NCI-H2029 treated with DMSO at 0.1 percent for 48 hours (cell line): ENCODE measurements around the gene SRGAP2C.
"Not testable (repeated sequence)": the region's sequence is repeated elsewhere in the genome, so short reads cannot be mapped to it uniquely, and the experiment has no call there.

Experiments
- DNase-seq: peaks from one replicate; lab custom pipeline; 2025; lab: John Stamatoyannopoulos, UW

Gene SRGAP2C

GRCh38 chr1:121384754-121385153, 200.0 kb downstream of the SRGAP2C start:
- not testable (repeated sequence) for DNase-seq

- DNase-seq = not testable (repeated sequence)
Observed at GRCh38 chr1:121385162-121385561, 200.4 kb downstream of the SRGAP2C start.

GRCh38 chr1:121385563-121386288, 201.0 kb downstream of the SRGAP2C start:
- DNase-seq = not testable (repeated sequence)

GRCh38 chr1:121386319-121386948, 201.7 kb downstream of the SRGAP2C start:
- DNase-seq = not testable (repeated sequence)

- not testable (repeated sequence) for DNase-seq
Observed at GRCh38 chr1:121389895-121390560, 205.3 kb downstream of the SRGAP2C start.

GRCh38 chr1:121392130-121392529, 207.4 kb downstream of the SRGAP2C start:
- not testable (repeated sequence) for DNase-seq

GRCh38 chr1:121395718-121396201, 211.0 kb downstream of the SRGAP2C start:
- not testable (repeated sequence) for DNase-seq

GRCh38 chr1:121396335-121397081, 211.7 kb downstream of the SRGAP2C start:
- DNase-seq = not testable (repeated sequence)

GRCh38 chr1:121397101-121397500, 212.3 kb downstream of the SRGAP2C start:
- DNase-seq = not testable (repeated sequence)

GRCh38 chr1:121399193-121399592, 214.4 kb downstream of the SRGAP2C start:
- DNase-seq = not testable (repeated sequence)

- DNase-seq = not testable (repeated sequence)
Observed at GRCh38 chr1:121400108-121400507, 215.3 kb downstream of the SRGAP2C start.

- not testable (repeated sequence) for DNase-seq
Observed at GRCh38 chr1:121400541-121401310, 216.0 kb downstream of the SRGAP2C start.

- not testable (repeated sequence) for DNase-seq
Observed at GRCh38 chr1:121401375-121401955, 216.7 kb downstream of the SRGAP2C start.

GRCh38 chr1:121403254-121403653, 218.5 kb downstream of the SRGAP2C start:
- DNase-seq = not testable (repeated sequence)

GRCh38 chr1:121408354-121408753, 223.6 kb downstream of the SRGAP2C start:
- DNase-seq = no peak

- DNase-seq = no peak
Observed at GRCh38 chr1:121413821-121414220, 229.0 kb downstream of the SRGAP2C start.

- DNase-seq = no peak
Observed at GRCh38 chr1:121414905-121415304, 230.1 kb downstream of the SRGAP2C start.

GRCh38 chr1:121417325-121417923, 232.6 kb downstream of the SRGAP2C start:
- DNase-seq = no peak

GRCh38 chr1:121418369-121419049, 233.7 kb downstream of the SRGAP2C start:
- DNase-seq = no peak
